ENCODE measurements around the gene CHP1. TPM values are rescaled to one million over a fixed set of nuclear protein-coding genes. Genes with fewer than 3 reads are reported as not detected.
"Not testable (repeated sequence)": the region's sequence is repeated elsewhere in the genome, so short reads cannot be mapped to it uniquely, and the experiment has no call there.

CHP1 gene
- total RNA-seq, 2 donors from 2014 or later = 85.0 to 86.1 TPM

DNA sequence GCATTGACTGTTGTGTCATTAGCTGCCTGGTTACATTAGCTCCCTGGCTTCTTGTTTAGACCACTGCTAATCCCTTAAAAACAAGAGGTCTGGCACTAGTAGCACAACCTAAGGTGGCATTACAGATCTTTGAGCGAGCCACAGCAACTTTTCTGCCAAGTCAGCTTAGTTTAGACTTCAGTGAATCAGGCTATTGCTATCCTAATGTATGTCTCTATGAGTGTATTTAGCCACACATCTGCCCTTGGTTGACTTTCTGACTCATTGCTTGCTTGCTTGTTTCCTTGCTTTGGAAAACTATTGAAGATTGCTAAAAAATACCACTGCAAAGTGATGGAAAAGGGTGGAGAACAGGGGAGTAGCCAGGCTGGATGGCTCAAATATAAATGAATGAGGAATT lies 50.2 kb downstream of the CHP1 start:
- H3K36me3 ChIP-seq (ENCODE audit: control insufficient read depth, insufficient read depth, low read length) = peaks cover 31% of the 10 kb centered on the region
- 96 to 100% methylated on average over 1 of the region's 1 CpG for WGBS, 2 experiments (ENCODE audit: insufficient coverage in 1 of 2, insufficient read length in 1 of 2)
- Mint-ChIP-seq H3K4me3 (no peak overlapping the region), H3K9me3 (peaks cover 3% of the 10 kb centered on the region), H3K27ac (no peak overlapping the region), H3K27me3 (ENCODE audit: insufficient read depth) (no peaks in the 10 kb centered on the region), H3K4me1 (peaks cover 18% of the 10 kb centered on the region), H3K36me3 (ENCODE audit: low read depth) (peaks cover 40% of the 10 kb centered on the region)
- no peak overlapping the region for H3K27ac ChIP-seq (ENCODE audit: low read depth, low read length)
- no peak overlapping the region for H3K9ac ChIP-seq (ENCODE audit: extremely low read depth, low read length, poor library complexity, severe bottlenecking)
- no peak overlapping the region for H3K4me3 ChIP-seq (ENCODE audit: low read length)
- TF ChIP-seq, protein P1, sequence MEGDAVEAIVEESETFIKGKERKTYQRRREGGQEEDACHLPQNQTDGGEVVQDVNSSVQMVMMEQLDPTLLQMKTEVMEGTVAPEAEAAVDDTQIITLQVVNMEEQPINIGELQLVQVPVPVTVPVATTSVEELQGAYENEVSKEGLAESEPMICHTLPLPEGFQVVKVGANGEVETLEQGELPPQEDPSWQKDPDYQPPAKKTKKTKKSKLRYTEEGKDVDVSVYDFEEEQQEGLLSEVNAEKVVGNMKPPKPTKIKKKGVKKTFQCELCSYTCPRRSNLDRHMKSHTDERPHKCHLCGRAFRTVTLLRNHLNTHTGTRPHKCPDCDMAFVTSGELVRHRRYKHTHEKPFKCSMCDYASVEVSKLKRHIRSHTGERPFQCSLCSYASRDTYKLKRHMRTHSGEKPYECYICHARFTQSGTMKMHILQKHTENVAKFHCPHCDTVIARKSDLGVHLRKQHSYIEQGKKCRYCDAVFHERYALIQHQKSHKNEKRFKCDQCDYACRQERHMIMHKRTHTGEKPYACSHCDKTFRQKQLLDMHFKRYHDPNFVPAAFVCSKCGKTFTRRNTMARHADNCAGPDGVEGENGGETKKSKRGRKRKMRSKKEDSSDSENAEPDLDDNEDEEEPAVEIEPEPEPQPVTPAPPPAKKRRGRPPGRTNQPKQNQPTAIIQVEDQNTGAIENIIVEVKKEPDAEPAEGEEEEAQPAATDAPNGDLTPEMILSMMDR (conservative IDR thresholded peaks at IDR 0.05) = no peak
- H3K27me3 ChIP-seq (ENCODE audit: control insufficient read depth, insufficient read depth, low read length, poor library complexity, severe bottlenecking) = no peaks in the 10 kb centered on the region
- DNase-seq = no peak
- peaks cover 6% of the 10 kb centered on the region for H3K9me3 ChIP-seq (ENCODE audit: control insufficient read depth, low read length)
- H3K4me1 ChIP-seq (ENCODE audit: control insufficient read depth, insufficient read depth, low read length) = peaks cover 9% of the 10 kb centered on the region

DNA sequence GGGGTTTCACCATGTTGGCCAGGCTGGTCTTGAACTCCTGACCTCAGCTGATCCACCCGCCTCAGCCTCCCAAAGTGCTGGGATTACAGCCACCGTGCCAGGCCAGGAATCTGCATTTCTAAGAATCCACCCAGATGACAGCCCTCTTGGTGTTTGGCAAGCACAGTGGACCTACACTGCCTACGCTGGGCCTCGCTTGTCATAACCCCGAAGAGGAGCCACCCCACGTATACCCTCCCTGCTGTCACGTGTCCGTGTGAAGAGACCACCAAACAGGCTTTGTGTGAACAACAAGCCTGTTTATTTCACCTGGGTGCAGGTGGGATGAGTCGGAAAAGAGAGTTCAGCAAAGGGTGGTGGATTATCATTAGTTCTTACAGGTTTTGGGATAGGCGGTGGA lies 51.4 kb downstream of the CHP1 start:
- not testable (repeated sequence) for H3K27me3 Mint-ChIP-seq (ENCODE audit: insufficient read depth); H3K9ac ChIP-seq (ENCODE audit: extremely low read depth, low read length, poor library complexity, severe bottlenecking); H3K4me3 ChIP-seq (ENCODE audit: low read length); H3K9me3 Mint-ChIP-seq; DNase-seq; H3K27ac ChIP-seq (ENCODE audit: low read depth, low read length); H3K4me1 Mint-ChIP-seq; H3K27me3 ChIP-seq (ENCODE audit: control insufficient read depth, insufficient read depth, low read length, poor library complexity, severe bottlenecking); H3K4me1 ChIP-seq (ENCODE audit: control insufficient read depth, insufficient read depth, low read length)
- Mint-ChIP-seq H3K4me3 (peak overlapping the region; percentile 94), H3K36me3 (ENCODE audit: low read depth) (peaks cover 41% of the 10 kb centered on the region), H3K27ac (peak overlapping the region; percentile 94)
- Histone ChIP-seq H3K9me3 (ENCODE audit: control insufficient read depth, low read length) (peaks cover 12% of the 10 kb centered on the region), H3K36me3 (ENCODE audit: control insufficient read depth, insufficient read depth, low read length) (peaks cover 43% of the 10 kb centered on the region)
- 96 to 97% methylated on average over 7 to 10 of the region's 10 CpGs for WGBS, 2 experiments (ENCODE audit: insufficient coverage in 1 of 2, insufficient read length in 1 of 2)

DNA sequence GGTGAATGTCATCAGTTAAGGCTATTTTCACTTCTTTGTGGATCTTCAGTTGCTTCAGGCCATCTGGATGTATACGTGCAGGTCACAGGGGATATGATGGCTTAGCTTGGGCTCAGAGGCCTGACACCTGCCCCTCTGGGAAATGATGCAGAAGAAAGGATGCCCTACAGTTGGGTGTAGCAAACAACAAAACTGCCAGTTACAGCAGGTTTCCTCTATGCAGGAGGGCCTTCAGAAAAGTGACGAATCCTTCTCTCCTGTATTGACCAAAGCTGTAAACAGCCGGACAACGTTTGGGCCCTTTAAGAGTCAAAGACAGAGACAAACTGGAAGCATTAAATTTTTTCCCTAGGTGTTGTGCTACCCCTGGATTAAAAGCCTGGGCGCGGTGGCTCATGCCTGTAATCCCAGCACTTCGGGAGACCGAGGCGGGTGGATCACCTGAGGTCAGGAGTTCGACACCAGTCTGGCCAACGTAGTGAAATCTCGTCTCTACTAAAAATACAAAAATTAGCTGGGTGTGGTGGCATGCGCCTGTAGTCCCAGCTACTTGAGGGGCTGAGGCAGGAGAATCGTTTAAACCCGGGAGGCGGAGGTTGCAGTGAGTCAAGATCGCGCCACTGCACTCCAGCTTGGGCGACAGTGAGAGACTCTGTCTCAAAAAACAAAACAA lies 52.0 kb downstream of the CHP1 start:
- not testable (repeated sequence) for H3K27me3 Mint-ChIP-seq (ENCODE audit: insufficient read depth); H3K27me3 ChIP-seq (ENCODE audit: control insufficient read depth, insufficient read depth, low read length, poor library complexity, severe bottlenecking); H3K9me3 Mint-ChIP-seq; H3K4me1 Mint-ChIP-seq; H3K4me1 ChIP-seq (ENCODE audit: control insufficient read depth, insufficient read depth, low read length)
- peak; percentile 50 for DNase-seq
- peaks cover 49% of the 10 kb centered on the region for H3K36me3 ChIP-seq (ENCODE audit: control insufficient read depth, insufficient read depth, low read length)
- peak overlapping the region; percentile 94 for H3K4me3 Mint-ChIP-seq
- peak overlapping the region; percentile 90 for H3K9ac ChIP-seq (ENCODE audit: extremely low read depth, low read length, poor library complexity, severe bottlenecking)
- peak overlapping the region; percentile 94 for H3K27ac Mint-ChIP-seq
- 65 to 75% methylated on average over 14 to 19 of the region's 19 CpGs for WGBS, 2 experiments (ENCODE audit: insufficient coverage in 1 of 2, insufficient read length in 1 of 2)
- peak overlapping the region; percentile 66 for H3K27ac ChIP-seq (ENCODE audit: low read depth, low read length)
- H3K9me3 ChIP-seq (ENCODE audit: control insufficient read depth, low read length) = peaks cover 12% of the 10 kb centered on the region
- peaks cover 46% of the 10 kb centered on the region for H3K36me3 Mint-ChIP-seq (ENCODE audit: low read depth)
- peak overlapping the region; percentile 99 for H3K4me3 ChIP-seq (ENCODE audit: low read length)

DNA sequence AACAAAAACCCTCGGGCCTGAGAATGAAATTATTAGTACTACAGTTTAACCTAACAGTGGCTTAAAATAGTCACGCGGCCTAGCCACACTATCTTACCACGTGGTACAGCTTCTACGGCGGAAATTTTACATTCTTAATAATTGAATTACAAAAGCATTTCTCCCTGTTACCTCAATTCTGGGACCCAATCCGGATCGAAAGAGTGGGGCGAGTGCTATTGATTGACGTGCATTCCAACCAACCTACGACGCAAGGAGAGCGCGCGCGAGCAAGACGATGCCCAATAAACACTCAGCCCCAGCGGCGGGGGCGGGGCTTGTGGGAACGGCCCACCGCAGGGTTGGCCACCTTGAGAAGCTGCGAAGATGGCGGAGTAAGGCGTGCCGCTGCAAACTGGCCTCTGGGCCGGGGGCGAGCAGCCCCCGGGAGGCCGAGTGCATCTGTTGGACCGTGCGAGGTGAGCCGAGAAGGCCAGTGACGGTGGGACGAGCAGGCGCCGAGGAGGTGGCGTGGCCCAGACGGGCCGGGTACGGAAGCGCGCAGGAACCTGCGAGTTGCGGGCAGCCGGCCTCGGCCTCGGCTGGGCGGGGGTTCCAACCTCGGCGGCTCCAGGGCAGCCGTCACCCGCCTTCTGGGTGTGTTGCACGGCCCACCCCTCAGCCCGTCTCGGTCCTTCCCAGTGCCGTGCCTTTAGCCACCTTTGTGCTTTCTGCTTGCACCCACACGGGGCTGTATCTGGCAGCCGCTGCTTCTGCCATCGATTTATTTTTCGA lies 52.8 kb downstream of the CHP1 start:
- whole genome bisulfite sequencing, 2 experiments (ENCODE audit: insufficient coverage in 1 of 2, insufficient read length in 1 of 2) = 0% methylated on average over 51 to 61 of the region's 61 CpGs
- Histone ChIP-seq H3K9ac (ENCODE audit: extremely low read depth, low read length, poor library complexity, severe bottlenecking) (peak overlapping the region; percentile 90), H3K27me3 (ENCODE audit: control insufficient read depth, insufficient read depth, low read length, poor library complexity, severe bottlenecking) (no peaks in the 10 kb centered on the region), H3K4me1 (ENCODE audit: control insufficient read depth, insufficient read depth, low read length) (peaks cover 3% of the 10 kb centered on the region), H3K9me3 (ENCODE audit: control insufficient read depth, low read length) (peaks cover 12% of the 10 kb centered on the region), H3K27ac (ENCODE audit: low read depth, low read length) (peak overlapping the region; percentile 73), H3K36me3 (ENCODE audit: control insufficient read depth, insufficient read depth, low read length) (peaks cover 50% of the 10 kb centered on the region), H3K4me3 (ENCODE audit: low read length) (peak overlapping the region; percentile 99)
- no peaks in the 10 kb centered on the region for H3K27me3 Mint-ChIP-seq (ENCODE audit: insufficient read depth)
- TF ChIP-seq, protein P1 (conservative IDR thresholded peaks at IDR 0.05) = no peak
- H3K4me3 Mint-ChIP-seq = peak overlapping the region; percentile 94
- peak overlapping the region; percentile 95 for H3K27ac Mint-ChIP-seq
- H3K4me1 Mint-ChIP-seq = peaks cover 13% of the 10 kb centered on the region
- peaks cover 49% of the 10 kb centered on the region for H3K36me3 Mint-ChIP-seq (ENCODE audit: low read depth)
- peaks cover 3% of the 10 kb centered on the region for H3K9me3 Mint-ChIP-seq
- peak; percentile 99 for DNase-seq

All from endodermal cell (in vitro differentiated cells).